DMS 273 treated with DMSO at 0.1 percent for 48 hours (cell line): Measurements from ENCODE around the gene JUNB.

Source experiments
- DNase-seq: peaks from one replicate; lab custom pipeline; 2025; lab: John Stamatoyannopoulos, UW

JUNB gene

GRCh38 chr19:12791345-12792050 is at the start of gene JUNB:
Gene JUNB, plus strand, starts transcription at chr19:12791486. Its CDS starts 286 bp downstream, at chr19:12791772.
- DNase-seq = peak; percentile 86

DNA sequence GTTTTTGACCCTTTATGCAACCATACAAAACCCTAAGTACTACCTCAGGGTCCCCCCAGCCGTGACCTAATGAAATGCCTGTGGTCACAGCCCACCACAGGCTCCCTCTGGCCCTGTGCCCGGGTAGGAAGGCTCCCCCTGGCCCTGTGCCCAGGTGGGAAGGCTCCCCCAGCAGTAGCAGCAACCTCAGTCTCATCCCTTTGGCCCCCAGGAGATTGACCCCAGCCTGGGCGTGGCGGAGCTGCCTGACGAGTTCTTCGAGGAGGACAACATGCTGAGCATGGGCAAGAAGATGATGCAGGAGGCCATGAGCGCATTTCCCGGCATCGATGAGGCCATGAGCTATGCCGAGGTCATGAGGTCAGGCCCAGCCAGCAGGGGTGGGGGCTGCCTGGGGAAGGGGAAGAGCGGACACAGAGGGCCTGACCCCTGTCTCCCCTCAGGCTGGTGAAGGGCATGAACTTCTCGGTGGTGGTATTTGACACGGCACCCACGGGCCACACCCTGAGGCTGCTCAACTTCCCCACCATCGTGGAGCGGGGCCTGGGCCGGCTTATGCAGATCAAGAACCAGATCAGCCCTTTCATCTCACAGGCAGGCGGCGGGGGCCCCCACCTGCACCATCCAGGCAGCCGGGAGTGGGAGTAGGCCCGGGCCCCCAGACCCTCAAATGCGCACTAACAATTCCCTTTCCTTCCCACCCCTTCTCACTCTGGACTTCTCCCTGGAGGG is 46.0 kb upstream of the JUNB start:
- no peak for DNase-seq

DNA sequence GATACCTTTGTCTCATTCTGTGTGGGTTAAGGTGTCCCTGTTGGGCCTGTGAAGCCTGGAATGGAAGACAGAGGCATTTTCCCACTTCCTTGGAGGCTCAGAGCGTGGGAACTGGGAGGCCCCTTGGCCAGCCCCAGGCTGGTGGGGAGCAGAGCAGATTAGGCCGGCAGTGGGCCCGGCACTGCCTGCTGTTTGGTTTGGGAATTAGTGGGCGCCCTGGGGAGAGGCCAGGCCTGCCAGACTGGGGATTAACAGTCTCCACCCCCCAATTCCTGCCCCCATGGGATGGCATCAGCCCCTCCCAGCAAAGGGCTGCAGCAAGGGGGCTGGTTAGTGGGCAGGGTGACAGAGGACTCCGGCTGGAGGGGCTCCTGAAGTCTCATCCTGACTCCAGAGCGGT is 42.8 kb upstream of the JUNB start:
- no peak for DNase-seq

DNA sequence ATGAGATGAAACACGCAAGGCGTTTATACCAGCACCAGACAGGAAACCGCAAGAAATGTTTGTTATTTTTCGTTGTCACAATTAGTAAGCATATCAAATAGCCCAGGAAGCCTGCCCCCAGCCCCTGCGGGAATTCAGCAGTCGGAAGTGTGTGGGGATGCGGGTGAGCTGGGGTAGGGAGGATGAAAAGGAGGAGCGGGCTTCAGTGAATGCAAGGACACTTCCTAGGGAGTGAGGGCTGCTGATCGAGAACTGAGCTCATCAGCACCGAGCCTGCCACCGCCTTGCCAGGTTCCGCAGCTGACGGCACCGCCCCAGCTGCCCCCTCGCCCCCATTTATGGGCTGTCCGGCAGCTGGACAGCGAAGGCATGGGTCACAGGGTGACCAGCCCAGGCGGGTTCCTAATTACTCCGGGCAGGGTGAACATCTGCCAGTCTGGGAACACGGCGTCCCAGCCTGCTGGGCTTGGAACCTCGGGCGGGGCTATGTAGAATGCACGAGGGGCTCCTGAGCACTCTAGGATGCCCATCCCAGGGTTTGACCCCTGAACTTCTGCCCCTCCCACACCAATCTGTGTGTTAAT is 41.3 kb upstream of the JUNB start:
- peak; percentile 40 for DNase-seq

DNA sequence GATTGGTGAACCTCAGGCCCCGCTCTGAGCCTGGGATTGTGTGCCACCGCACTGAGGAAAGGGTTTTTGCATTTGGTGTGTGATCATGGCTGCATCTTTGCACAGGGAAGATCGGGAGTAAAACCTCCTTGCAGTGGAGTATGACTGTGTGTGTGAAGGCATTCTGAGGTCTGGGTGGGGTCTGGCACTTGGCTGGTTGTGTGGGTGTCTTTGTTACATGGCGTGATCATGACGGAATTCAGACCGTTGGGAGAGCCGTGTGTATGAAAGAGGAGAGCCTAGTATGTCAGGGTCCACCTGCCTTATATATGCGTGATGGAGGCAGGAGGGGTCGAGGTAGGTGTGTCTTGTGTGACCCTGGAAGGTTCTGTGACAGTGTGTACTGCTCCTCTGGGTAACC is 40.4 kb upstream of the JUNB start:
- no peak for DNase-seq

DNA sequence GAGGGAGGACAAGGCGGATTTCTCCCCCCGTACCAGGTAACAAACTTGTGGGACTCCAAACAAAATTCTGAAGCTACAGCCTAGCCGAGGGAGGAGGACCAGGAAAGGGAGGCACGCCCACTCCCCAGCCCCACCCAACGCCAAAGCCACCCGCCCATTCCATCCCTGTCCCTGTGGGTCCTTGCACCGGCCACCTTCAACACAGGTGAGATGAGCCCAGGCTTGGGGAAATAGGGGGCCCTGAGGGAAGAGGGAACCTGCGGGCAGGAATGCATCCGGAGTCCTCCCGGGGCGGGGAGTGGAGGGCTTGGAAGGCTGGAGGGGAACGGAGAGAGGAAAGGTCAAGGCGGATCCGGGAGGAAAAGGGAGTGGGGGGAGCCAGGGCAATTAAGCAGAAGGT is 39.7 kb upstream of the JUNB start, which contains the start of gene BEST2:
BEST2 (plus strand) TSS at position 157 of the 400 bp plus-strand sequence. CDS start 802 bp downstream, outside the sequence.
- DNase-seq = no peak

- DNase-seq = no peak
These were observed 39.1 kb upstream of the JUNB start for GRCh38 chr19:12752056-12752781.

DNA sequence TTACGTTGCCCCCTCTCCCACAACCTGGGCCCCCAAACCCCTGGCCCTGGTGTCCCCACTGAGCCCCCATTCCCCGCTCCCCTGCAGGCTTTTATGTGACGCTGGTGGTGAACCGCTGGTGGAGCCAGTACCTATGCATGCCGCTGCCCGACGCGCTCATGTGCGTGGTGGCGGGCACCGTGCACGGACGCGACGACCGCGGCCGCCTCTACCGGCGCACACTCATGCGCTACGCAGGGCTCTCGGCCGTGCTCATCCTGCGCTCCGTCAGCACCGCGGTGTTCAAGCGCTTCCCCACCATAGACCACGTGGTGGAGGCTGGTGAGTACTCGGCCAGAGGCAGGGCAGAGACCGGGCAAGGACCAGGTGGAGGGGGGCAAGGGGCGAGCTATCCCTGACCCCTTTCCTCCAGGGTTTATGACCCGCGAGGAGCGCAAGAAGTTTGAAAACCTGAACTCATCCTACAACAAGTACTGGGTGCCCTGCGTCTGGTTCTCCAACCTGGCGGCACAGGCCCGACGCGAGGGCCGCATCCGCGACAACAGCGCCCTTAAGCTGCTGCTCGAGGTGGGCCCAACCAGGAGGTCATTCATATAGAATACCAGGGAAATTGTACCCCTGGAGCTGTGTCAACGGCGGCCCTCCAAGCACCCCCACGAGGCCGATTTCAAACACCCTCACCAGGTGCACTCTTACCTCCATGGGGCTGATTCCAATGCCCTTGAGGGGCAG is 36.7 kb upstream of the JUNB start:
- DNase-seq = no peak

- DNase-seq = no peak
These were observed 35.0 kb upstream of the JUNB start for GRCh38 chr19:12756150-12756883.

GRCh38 chr19:12757544-12758274 is 33.6 kb upstream of the JUNB start:
- peak; percentile 38 for DNase-seq

GRCh38 chr19:12759686-12760085 is 31.6 kb upstream of the JUNB start:
- DNase-seq = no peak

GRCh38 chr19:12763100-12763499 is 28.2 kb upstream of the JUNB start:
- DNase-seq = no peak

DNA sequence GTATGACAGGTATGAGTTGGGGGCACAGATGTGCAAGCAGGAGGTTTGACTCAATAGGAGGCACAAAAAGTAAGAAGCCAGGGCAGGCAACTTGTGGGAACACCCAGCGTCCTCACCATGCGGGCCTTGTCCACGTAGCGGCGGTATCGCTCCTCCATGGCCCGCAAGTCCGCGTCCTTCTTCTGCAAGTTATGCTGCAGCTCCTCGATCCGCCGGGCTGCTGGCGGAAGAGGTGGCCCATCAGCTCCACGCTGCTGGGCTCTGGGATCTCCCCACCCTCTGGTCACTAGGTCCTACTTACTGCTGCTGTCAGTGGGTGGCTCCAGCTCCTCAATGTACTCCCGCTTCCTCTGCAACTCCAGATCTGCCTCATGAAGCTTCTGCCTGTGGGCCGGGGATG is 26.6 kb upstream of the JUNB start:
- no peak for DNase-seq

DNA sequence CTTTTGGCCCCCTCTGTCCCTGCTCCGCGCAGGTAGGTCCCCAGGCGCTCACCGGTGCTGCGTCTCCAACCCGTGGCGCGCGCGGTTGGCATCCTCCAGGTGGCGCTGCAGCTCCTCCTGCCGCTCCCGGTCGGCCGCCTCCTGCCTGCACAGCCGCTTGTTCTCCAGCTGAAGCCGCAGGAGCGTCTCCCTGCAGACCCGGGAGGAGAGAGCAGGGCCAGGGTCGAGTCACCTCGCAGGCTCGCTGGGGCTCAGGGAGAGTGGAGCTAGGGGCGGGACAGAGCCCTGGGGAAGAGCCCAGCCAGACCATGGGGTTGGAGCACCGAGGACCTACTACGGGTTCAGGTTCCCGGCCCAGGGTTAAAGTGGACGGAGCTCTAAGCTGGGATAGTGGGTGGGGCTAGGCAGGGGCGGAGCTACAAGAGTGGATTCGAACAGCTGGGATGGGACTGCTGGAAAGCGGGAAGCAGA is 25.2 kb upstream of the JUNB start:
- DNase-seq = peak; percentile 27

- no peak for DNase-seq
These were observed 24.1 kb upstream of the JUNB start for GRCh38 chr19:12767150-12767549.

- DNase-seq = no peak
These were observed 23.6 kb upstream of the JUNB start for GRCh38 chr19:12767666-12768065.

GRCh38 chr19:12769689-12770088 is 21.6 kb upstream of the JUNB start:
- DNase-seq = no peak

DNA sequence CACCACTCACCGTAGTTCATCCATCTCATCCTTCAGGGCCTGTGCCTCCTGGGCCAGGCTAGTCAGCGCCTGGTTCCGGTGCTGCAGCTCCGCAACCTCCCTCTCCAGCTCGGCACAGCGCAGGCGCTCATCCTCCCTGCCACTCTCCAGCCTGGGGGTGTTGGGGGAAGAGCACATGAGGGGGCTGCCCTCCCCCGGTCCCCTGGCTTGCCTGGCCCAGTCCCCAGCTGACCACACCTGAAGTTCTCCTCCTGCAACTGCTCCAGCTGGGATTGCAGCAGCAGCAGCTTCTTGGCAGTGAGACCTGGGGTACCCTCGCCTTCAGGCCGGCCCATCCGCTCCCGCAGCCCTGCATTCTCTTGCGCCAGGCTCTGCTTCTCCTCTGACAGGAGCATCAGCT is 20.4 kb upstream of the JUNB start:
- DNase-seq = no peak

GRCh38 chr19:12772323-12772722 is 19.0 kb upstream of the JUNB start:
- no peak for DNase-seq

DNA sequence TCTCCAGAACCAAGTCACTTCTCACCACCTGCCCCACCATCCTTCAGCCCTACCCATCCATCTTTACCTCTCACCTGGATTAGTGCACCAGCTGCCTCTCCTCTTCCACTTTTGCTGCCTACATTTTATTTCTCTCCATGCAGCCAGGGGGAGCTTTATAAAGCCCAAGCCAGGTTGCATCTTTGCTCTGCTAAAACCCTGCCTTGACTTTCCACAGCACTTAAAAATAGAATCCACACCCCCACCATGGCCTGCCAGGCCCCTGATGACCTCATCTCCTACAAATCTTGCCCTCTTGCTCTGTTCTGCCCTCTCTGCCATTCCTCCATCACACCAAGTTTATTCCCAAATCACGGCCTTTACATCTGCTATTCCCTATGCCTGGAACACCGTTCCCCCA is 17.7 kb upstream of the JUNB start:
- no peak for DNase-seq
